ENCODE data around the gene DNAAF9.

DNA sequence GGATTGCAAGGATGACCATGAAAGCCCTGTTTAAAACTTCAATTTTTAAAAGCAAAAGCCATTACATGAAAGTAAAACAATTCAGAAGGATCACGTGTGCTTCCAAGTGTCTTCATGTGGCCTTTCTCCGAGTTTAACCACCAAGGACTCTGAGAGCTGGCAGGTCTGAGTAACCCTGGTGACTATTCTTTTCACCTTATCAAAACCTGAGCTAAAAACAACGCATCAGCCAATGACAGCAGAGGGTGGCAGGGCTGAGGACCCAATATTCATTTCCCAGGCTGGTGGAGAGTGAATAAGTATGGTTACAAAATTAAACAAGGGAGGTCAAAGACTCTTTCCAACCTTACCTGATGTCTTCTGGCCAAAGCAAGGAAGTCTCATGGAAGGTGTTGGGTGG is 46.7 kb downstream of the DNAAF9 start:
- TF ChIP-seq CTCF (IDR thresholded peaks at IDR 0.05; ENCODE audit: low read length) (no peak), EZH2phosphoT487 (IDR thresholded peaks at IDR 0.05; ENCODE audit: low read length) (no peak), EZH2 (optimal IDR thresholded peaks at IDR 0.05; ENCODE audit: low read depth, low read length) (no peak)

All from MM.1S (cell line).